SIG-M5 (cell line): ENCODE data around the gene AARS2.
"Not testable (repeated sequence)": the region's sequence is repeated elsewhere in the genome, so short reads cannot be mapped to it uniquely, and the experiment has no call there.

Source experiments
- DNase-seq: peaks from one replicate; lab custom pipeline; 2025; lab: John Stamatoyannopoulos, UW

The AARS2 gene

DNA sequence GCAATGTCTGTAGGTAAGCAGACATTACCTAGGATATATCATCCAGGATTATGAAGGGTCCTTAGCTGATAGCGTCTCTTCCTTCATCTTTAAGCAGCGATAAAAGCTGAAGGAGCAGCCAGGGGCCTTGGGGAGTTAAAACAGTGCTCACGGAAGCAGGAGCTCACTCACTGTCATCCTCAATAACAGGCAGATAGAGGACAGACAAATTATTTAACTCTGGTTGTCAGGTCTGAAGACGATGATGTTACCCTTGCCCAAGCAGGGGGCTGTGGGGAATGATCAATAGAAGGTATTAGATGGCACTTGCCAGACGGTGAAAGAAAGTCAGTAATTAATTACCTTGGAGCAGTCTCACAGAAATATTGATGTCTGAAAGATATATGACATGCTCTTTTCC is 16.7 kb upstream of the AARS2 start:
- no peak for DNase-seq

DNA sequence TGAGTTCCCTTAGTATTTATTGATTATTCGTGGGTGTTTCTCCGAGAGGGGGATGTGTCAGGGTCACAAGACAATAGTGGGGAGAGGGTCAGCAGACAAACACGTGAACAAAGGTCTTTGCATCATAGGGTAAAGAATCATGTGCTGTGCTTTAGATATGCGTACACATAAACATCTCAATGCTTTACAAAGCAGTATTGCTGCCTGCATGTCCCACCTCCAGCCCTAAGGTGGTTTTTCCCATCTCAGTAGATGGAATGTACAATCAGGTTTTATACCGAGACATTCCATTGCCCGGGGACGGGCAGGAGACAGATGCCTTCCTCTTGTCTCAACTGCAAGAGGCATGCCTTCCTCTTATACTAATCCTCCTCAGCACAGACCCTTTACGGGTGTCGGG is 15.1 kb upstream of the AARS2 start:
- not testable (repeated sequence) for DNase-seq

DNA sequence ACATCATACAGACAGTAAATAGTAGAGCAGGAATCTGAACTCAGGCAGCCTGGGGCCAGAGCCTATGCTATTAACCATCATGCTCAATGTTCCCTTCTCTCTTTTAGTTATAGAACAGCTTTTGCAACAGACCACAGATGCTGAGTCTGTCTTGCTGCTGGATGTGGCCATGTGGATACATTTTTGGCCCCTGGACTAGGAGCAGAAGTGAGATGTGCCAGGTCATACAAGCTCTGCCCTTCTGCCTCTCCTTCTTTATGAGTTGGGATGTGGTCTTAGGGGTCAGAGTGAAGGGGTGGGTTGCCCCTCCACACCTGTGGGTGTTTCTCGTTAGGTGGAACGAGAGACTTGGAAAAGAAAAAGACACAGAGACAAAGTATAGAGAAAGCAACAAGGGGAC is 14.6 kb upstream of the AARS2 start:
- DNase-seq, result no peak

DNA sequence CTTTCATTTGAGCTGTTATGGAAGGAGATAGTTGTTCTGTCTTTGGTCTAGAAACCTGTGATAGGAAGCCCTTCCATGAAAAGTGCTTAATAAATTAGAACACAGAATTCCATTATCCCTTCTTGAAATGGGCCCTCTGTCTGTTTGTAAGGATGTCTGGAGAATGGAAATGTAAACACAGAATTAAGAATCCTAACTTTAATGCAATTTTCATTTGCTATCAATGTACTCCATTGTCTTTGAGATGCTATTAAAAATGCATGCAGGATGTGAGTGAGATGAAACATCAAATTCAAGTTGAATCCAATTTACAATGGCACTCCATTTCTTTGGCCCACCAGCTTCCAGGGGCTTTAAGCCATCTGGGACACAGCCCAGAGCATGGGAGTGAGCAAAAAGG is 13.9 kb upstream of the AARS2 start:
- no peak for DNase-seq

DNA sequence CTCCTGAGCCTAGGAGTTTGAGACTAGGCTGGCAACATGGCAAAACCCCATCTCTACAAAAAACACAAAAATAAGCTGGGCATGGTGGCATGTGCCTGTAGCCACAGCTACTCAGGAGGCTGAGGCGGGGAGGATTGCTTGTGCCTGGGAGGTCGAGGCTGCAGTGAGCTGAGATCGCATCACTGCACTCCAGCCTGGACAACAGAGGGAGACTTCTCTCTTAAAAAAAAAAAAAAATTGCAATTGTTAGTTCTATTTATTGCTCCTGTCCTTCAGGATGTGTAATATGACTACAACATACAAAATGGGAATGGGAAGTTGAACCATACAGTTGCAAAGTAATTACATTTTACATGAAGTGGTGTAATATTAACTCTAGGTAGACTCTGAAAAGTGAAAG is 8.1 kb upstream of the AARS2 start:
- DNase-seq, result no peak

DNA sequence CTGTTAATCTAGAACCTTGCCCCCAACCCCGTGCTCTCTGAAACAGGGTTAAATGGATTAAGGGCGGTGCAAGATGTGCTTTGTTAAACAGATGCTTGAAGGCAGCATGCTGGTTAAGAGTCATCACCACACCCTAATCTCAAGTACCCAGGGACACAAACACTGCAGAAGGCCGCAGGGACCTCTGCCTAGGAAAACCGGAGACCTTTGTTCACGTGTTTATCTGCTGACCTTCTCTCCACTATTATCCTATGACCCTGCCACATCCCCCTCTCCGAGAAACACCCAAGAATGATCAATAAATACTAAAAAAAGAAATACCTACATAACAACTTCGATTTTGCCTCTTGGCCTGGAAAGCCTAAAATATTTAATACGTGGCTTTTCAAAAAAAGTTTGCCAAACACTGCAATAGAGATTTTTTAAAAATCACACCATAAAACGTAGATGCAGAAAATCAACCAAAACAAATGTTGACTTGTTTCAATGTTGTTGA is 4.0 kb upstream of the AARS2 start:
- not testable (repeated sequence) for DNase-seq

DNA sequence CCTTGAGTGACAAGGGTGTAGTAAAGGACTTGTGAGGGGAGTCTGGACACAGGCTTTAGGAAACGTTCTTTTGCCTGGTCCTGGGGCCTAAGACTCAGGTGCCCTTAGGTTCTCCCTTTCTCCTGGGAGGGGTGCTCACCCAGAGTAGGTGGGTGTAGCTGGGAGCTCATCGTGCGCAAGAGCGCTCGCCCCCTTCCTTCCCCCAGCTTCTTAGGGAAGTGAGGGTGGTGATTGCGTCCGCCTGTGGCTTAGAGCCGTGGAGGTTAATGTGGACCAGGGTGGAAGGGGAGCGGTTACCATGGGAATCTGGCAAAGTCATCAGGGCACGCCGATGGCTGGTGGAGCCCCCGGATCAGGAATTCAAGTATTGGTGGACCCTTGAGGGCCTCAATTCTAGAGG is 3.3 kb upstream of the AARS2 start:
- DNase-seq, result no peak

DNA sequence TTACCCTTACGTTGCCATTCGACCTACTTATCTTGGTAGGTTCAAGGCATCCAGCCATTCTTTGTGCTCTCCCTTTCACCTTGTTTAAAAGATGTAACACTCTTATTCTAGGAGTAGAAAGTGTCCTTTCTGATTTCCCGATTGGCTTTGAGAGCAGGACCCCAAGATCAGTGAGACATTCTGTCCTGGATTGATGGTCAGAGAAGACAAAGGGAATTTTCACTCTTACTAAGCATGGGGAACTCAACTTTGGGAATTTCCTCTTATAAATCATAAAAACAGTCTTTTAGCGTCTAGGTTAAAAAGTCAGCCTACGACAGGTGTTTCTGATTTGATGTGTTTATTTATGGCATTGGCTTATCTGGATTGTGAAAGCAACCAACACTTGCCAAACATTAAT is 2.8 kb upstream of the AARS2 start:
- DNase-seq, result no peak

DNA sequence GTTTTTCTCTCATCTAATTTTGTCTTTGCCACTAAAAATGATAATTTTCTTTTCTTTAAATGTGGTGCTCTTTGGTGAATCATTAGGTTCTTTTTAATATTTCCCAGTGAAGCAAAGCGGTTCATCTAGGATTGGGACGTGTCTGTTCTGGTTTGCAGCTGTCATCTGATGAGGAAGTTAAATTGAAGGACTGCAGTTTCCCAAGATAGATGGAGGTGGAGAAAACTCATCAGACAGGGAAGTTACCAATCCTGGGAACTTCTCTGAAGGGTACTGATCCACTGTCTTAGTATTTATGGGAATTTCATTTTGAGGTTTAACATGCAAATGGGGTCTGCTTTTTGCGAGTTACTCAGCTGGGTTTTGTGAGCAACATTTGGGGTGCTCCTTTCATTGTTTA is 2.4 kb upstream of the AARS2 start:
- DNase-seq, result no peak

DNA sequence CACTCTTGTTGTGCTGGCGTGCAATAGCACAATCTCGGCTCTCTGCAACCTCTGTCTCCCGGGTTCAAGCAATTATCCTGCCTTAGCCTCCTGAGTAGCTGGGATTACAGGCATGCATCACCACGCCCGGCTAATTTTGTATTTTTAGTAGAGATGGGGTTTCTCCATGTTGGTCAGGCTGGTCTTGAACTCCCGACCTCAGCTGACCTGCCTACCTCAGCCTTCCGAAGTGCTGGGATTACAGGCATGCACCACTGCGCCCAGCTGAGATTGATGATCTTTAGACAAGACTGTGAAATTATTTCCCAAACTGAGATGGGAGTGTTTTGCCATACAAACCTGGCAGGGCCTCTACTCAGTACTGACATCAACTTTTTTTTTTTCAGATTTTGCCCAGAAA is 1.5 kb upstream of the AARS2 start:
- not testable (repeated sequence) for DNase-seq

DNA sequence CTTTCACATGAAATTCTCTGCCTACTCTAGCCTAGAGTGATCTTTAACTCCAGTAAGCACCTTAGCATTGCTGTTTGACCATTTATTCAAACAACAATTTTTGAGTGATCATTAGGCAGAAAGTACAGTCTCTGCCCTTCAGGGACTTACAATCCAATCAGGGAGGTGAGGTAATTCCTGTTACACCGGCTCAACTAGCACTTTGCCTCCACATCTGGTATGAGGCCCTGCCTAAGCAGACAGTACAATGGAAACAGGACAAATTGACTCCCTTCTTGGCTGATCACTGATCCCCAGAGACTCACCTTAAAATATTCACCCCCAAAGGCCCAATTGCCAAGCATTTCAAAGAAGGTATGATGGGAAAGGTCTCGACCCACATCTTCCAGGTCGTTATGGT is 1.4 kb downstream of the AARS2 start:
- DNase-seq, result no peak

DNA sequence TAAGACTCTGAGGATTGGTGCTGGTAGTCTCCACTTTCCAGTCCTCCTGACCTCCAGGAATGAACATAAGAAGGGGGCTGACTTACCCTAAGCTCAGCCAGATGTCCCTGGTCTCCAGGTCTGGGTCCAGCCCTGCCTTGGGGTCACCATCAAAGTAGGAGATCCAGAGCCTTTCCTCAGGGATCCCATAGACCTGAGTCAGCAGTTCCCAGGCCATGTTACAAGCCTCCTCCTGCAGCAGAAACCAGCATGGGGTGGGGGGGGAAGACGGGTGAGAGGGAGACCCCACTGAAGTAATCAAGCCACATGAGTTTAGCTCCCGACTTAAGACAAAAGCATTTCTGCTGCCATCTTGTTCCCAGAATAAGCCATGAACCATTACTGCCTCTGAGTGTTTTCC is 1.8 kb downstream of the AARS2 start:
- DNase-seq, result no peak

DNA sequence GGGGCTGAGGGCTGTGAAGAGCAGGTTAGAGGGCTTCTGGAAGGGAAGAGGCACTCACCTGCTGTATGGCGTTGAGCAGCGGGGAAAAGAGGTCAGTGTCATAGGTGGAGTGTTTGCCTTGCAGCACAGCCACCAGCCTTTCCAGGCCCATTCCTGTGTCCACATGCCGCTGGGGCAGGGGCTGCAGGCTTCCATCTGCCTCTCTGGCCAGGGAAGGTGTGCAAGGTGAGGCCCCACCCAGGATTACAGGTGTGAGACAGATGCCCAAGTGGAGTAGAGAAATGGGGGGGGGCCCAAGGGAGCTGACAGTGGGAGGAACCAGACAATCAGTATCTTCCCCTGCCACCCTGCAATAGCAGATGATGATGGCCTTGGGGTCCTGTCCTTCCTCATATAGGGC is 2.9 kb downstream of the AARS2 start:
- no peak for DNase-seq

DNA sequence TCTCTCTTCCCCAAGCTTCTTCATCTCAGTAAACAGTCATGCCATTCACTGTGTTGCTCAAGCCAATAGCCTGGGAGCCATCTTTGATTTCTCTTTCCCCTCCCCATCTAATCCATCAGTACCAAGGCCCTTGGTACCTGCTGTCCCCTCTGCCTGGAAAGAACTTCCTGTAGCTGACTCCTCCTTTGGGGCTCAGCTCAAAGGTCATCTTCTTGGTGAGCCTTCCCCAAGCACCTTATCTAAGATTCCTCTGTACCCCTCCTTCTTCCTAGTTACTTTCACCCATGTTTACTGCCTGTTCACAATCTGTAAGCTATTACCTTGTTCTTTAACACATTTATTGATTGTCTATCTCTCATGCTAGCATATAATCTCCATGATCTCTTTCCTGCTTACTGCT is 3.5 kb downstream of the AARS2 start:
- DNase-seq, result no peak

DNA sequence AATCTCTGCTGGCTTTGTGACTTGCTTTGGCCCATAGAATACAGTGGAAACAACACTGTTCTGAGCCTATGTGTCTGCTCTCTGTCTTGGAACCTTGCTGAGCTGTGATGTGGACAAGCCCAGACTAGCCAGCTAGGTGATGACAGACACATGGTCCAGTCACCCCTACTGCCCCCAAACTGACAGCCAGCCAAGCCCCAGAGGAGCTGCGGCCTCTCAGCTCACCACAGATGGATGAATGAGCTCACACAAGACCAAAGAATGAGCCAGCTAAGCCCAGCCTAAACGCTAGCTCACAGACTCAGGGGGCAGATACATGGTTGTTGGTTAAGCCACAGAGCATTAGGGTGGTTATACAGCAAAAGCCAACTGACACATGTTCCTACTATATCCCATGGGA is 4.1 kb downstream of the AARS2 start:
- DNase-seq, result no peak

DNA sequence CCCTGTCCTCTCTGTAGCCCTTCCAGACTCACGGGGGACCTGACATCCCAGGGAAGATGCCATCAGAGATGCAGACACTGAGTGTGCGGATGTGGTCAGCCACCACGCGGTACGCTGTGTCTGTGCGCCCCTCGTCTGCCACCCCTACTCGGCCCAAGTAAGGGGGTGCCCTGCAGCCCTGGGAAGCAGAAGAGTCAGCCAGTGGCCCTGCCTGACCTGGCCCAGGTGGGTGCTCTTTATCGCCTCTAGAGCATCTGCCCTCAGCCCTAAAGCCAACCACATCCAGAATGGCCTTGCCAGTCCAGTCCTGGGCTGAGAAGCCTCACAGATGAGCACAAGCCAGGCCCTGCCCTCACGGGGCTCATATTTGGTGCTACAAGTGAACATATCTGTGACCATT is 5.9 kb downstream of the AARS2 start:
- DNase-seq, result no peak

DNA sequence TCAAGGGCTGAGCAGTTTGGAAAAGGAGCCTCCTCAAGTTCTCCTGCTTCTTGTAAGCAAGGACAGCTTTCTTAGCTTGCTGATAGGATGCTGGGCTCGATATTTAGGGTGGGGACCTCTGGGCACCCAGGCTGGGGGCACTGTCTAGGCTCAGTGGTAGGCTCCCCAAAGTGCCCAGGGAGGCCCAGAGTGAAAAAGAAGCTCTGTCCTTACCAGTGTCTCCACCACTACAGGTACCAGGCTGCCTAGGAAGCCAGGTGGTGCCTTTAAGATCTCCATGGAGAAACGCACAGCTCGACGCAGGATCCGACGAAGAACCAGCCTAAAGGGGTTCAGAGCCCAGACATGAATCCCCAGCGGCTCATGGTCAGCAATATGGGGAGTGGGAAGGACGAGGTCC is 6.4 kb downstream of the AARS2 start:
- no peak for DNase-seq

DNA sequence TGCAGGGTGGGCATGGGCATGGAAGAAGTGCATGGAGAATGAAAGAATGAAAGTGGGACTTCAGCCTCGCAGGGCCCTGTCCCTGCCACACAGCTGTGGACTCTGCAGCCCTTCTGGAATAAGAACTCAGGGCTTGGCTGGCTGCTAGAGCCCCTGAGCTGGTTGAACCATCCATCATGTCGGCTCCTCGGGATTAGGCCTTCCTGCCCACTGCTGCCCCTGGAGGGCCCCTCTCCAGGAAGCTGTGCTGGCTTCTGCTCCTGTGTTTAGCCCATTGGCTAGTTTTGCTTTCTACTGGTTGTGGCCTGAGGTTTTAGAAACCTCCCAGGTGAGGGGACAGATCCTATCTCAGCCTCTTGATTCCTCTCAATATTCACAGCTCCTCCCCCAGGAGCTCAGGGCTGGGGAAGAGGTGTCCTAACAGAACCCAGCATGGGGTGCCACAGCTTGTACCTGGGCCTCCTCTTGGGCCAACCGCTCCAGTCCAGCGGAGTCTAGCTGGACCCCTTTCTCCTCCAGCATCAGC is 7.9 kb downstream of the AARS2 start:
- no peak for DNase-seq

DNA sequence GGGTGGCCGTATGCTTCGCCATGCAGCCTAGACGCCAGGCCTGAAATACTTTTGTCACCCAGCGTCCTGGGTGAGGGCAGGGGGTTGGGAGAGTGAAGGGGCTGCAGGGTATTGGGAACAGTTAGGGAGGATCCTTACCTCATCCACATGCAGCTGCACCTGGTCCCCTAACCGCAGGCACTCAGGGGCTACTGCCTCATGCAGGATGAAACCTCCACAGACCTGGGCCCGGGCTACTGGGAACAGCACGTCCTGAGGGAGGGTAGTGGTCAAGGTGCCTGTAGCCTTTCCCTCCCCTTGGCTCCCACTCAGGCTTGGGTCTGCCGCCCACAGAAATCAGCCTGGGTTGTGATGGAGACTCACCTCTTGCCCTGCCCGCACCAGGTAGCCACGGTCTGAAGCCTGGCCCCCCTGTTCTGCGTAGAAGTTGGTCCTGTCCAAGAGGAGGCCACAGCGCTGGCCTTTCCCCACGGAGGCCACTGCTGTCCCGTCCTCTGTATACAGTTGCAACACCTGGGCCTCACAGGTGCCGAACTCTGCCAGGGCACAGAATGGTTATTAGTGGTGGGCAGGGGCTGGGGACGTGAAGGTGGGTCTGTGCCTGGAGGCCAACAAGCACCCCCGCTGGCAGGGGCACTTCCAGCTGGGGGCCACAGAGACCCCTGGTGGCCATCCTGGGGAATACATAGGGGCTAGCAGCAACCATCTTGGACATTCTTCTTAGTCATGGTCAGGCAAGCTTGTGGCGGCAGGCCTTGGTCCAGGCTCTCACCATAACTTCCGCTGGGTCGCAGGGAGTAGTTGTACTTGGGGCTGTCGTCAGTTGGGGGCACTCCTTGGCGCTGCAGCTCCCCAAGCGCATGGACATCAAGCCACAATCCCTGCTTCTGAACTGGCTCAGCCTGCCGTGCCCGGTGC is 8.6 kb downstream of the AARS2 start:
- DNase-seq, result no peak

DNA sequence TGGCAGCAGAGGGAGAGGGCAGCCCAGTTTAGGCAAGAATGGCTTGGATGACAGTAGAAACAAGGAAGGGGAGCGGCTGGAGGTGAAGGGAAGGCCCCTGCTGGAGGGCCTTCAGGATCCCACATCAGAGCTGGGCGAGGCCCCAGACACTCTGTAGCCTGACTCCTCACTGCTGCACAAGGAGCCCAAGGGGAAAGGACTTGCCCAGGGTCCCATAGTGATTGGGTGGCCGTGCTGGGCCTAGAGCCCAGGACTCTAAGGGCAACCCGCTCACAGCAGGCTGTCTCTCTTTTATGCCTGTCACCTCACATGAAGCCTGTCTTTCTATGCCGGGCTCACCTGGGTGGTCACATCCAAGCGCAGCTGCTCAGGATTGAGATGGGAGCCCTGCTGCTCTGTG is 9.3 kb downstream of the AARS2 start:
- no peak for DNase-seq

DNA sequence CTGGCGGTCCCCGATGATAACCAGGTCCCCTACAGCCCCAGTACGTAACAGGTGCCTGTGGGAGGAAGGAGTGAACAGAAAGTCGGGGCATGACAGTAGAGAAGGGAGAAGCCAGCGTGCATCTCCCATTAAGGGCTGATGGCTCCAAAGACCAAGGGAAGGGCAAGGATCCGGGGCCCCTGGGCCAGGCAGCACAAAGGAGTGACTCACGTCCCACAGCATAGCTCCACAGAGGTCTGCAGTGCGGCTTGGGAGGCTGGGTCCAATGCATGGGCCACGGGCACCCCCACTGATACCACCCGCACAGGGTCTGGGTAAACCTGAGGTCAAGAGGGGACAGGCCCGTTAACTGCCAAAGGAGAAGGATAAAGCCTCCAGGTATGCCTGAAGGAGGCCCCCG is 10.3 kb downstream of the AARS2 start:
- DNase-seq, result no peak

DNA sequence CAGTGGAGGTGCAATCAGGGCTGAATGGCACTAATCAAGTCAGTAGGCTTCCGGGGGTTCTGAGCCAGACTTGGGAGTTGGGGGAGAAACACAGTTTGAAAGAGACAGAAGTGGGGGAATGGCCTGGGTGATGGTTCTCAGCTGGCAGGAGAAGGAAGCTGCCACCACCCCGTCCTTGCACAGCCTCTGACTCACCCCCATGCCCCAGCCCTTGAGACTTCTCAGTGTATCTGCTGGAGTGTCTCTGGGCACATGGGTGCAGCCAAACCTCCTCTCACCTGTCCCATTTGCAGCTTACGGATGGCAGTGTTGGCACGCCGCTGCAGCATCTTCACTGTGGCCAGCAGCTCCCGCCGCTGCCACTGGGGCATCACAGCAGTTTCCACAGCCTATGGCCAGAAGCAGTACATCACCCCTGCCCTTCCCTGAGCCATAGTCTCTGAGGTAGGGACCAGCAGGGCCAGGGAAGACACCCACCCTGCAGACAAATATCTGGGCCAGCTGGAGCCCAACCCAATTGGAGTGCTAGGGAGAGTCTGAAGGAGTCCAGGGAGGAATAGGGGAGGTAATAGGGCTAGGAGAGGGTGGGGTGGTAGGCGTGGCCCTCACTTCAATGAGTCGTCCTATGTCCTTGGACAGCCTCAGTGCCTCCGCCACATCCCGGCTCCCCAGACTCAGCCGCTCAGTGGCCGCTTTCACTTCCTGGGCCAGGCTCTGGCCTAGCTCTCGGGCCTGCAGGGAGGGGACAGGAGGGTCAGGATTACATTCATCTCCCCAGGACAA is 11.2 kb downstream of the AARS2 start:
- DNase-seq, result no peak

DNA sequence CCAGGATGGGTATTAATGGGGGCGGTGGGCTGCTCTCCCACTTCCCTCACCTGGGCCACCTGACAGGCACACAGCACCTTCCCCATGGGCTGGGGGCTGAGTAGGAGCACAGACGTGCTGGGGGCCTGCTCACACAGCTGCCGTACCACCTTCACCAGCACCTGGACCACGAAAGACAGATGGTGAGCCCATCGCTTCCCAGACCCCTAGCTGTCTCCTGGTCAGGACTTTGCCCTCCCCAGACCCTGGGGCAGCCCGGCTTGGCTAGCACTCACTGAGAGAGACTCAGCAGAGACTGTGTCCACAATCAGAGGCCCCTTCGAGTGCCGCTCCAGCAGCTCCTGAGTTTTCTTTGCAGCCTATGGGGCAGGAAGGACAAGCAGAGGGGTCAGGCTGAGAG is 12.0 kb downstream of the AARS2 start:
- DNase-seq, result no peak
